Cortex of kidney (tissue), 1 donor: ENCODE data around the gene HINFP.
"Not testable (repeated sequence)": the region's sequence is repeated elsewhere in the genome, so short reads cannot be mapped to it uniquely, and the experiment has no call there.

Source experiments
- DNase-seq: peaks from one replicate; lab custom pipeline; 2025; lab: John Stamatoyannopoulos, UW

The HINFP gene

GRCh38 chr11:119117004-119117706 is 4.2 kb upstream of the HINFP start:
- no peak for DNase-seq

GRCh38 chr11:119118227-119118626 is 3.2 kb upstream of the HINFP start:
- DNase-seq: no peak

- no peak for DNase-seq
Measured at GRCh38 chr11:119118946-119119345, 2.4 kb upstream of the HINFP start.

- no peak for DNase-seq
Measured at GRCh38 chr11:119120639-119121007, 757 bp upstream of the HINFP start.

GRCh38 chr11:119121811-119122124 is 388 bp downstream of the HINFP start:
- no peak for DNase-seq

GRCh38 chr11:119125821-119126220 is 4.4 kb downstream of the HINFP start:
- DNase-seq: no peak

GRCh38 chr11:119126675-119127268 is 5.4 kb downstream of the HINFP start:
- no peak for DNase-seq

GRCh38 chr11:119130662-119131061 is 9.3 kb downstream of the HINFP start:
- DNase-seq: no peak

GRCh38 chr11:119134389-119134978 is 13.1 kb downstream of the HINFP start:
- DNase-seq: no peak

- DNase-seq: not testable (repeated sequence)
Measured at GRCh38 chr11:119139276-119139675, 17.9 kb downstream of the HINFP start.

GRCh38 chr11:119144825-119145486 is 23.6 kb downstream of the HINFP start:
- no peak for DNase-seq

GRCh38 chr11:119145551-119145950 is 24.2 kb downstream of the HINFP start:
- DNase-seq: no peak

GRCh38 chr11:119147604-119148333 is 26.4 kb downstream of the HINFP start:
- no peak for DNase-seq

- DNase-seq: no peak
Measured at GRCh38 chr11:119148720-119149017, 27.3 kb downstream of the HINFP start.

- DNase-seq: no peak
Measured at GRCh38 chr11:119149018-119149785, 27.8 kb downstream of the HINFP start, which contains the start of gene ABCG4. TSS of gene ABCG4 (plus strand) at chr11:119149052. CDS start at chr11:119149966, 914 bp downstream.

- no peak for DNase-seq
Measured at GRCh38 chr11:119149786-119150275, 28.5 kb downstream of the HINFP start.

GRCh38 chr11:119152043-119152442 is 30.7 kb downstream of the HINFP start:
- no peak for DNase-seq

GRCh38 chr11:119152604-119153003 is 31.2 kb downstream of the HINFP start:
- DNase-seq: no peak

- no peak for DNase-seq
Measured at GRCh38 chr11:119153049-119153818, 31.9 kb downstream of the HINFP start.

GRCh38 chr11:119154178-119154577 is 32.8 kb downstream of the HINFP start:
- no peak for DNase-seq
